Measurements from ENCODE around the gene TXN2.
A peak's percentile ranks its signal among the peaks of the same experiment; 100 is the strongest.
"Not testable (repeated sequence)": the region's sequence is repeated elsewhere in the genome, so short reads cannot be mapped to it uniquely, and the experiment has no call there.

TXN2 gene

GRCh38 chr22:36424901-36425579, 56.4 kb downstream of the TXN2 start:
- peak in 1 of 2 experiments; percentile 81 for DNase-seq (ENCODE audit: low read depth in 1 of 2, low spot score in 1 of 2)
- peak overlapping the region; percentile 58 for H3K27ac ChIP-seq (replicated peaks)

GRCh38 chr22:36424466-36424865, 57.0 kb downstream of the TXN2 start:
- H3K4me3 ChIP-seq (replicated peaks; ENCODE audit: insufficient read depth, low read length); H3K27me3 ChIP-seq (ENCODE audit: insufficient read depth, poor library complexity, severe bottlenecking); DNase-seq (ENCODE audit: low read depth in 1 of 2, low spot score in 1 of 2): not testable (repeated sequence)
- H3K27ac ChIP-seq (replicated peaks), result peak overlapping the region; percentile 36; the same call in 1 of the 2 replicates

More at GRCh38 chr22:36424901-36425579, 56.4 kb downstream of the TXN2 start:
- Histone ChIP-seq H3K4me3 (replicated peaks; ENCODE audit: insufficient read depth, low read length) (no peak overlapping the region), H3K27me3 (ENCODE audit: insufficient read depth, poor library complexity, severe bottlenecking) (no peaks in the 10 kb centered on the region)
- no peak for TF ChIP-seq REST (IDR thresholded peaks at IDR 0.05; ENCODE audit: insufficient replicate concordance, low read depth)
- TF ChIP-seq POLR2AphosphoS5 (IDR thresholded peaks at IDR 0.05; ENCODE audit: low read depth), result 0 out of 2 replicates have a peak, but pooled peaks have one; percentile 33

- H3K4me3 ChIP-seq (replicated peaks; ENCODE audit: insufficient read depth, low read length), result no peak overlapping the region
- TF ChIP-seq SPI1 (IDR thresholded peaks at IDR 0.05; ENCODE audit: borderline replicate concordance, low read depth) (no peak), POLR2AphosphoS5 (IDR thresholded peaks at IDR 0.05; ENCODE audit: low read depth) (no peak; the same call in 1 of the 2 replicates), REST (IDR thresholded peaks at IDR 0.05; ENCODE audit: insufficient replicate concordance, low read depth) (no peak)
- H3K27me3 ChIP-seq (ENCODE audit: insufficient read depth, poor library complexity, severe bottlenecking), result no peaks in the 10 kb centered on the region
- DNase-seq (ENCODE audit: low read depth in 1 of 2, low spot score in 1 of 2), result peak; percentile 76 to 86
- H3K27ac ChIP-seq (replicated peaks), result peak overlapping the region; percentile 76
Observed at GRCh38 chr22:36423461-36424404, 57.7 kb downstream of the TXN2 start.

GRCh38 chr22:36422287-36423014, 59.0 kb downstream of the TXN2 start:
- H3K27ac ChIP-seq (replicated peaks), result peak overlapping the region; percentile 76
- TF ChIP-seq SPI1 (IDR thresholded peaks at IDR 0.05; ENCODE audit: borderline replicate concordance, low read depth) (no peak), REST (IDR thresholded peaks at IDR 0.05; ENCODE audit: insufficient replicate concordance, low read depth) (no peak), CTCF (IDR thresholded peaks at IDR 0.05; ENCODE audit: insufficient read depth, low read length) (no peak), GABPA (IDR thresholded peaks at IDR 0.05; ENCODE audit: low read depth) (no peak), POLR2AphosphoS5 (IDR thresholded peaks at IDR 0.05; ENCODE audit: low read depth) (no peak)
- no peak for DNase-seq (ENCODE audit: low read depth in 1 of 2, low spot score in 1 of 2)
- H3K27me3 ChIP-seq (ENCODE audit: insufficient read depth, poor library complexity, severe bottlenecking), result no peaks in the 10 kb centered on the region
- H3K4me3 ChIP-seq (replicated peaks; ENCODE audit: insufficient read depth, low read length), result no peak overlapping the region

Data from HL-60 (cell line).